ENCODE results near the gene UNC13A.
A peak's percentile ranks its signal among the peaks of the same experiment; 100 is the strongest.
"Not testable (repeated sequence)": the region's sequence is repeated elsewhere in the genome, so short reads cannot be mapped to it uniquely, and the experiment has no call there.

The UNC13A gene

DNA sequence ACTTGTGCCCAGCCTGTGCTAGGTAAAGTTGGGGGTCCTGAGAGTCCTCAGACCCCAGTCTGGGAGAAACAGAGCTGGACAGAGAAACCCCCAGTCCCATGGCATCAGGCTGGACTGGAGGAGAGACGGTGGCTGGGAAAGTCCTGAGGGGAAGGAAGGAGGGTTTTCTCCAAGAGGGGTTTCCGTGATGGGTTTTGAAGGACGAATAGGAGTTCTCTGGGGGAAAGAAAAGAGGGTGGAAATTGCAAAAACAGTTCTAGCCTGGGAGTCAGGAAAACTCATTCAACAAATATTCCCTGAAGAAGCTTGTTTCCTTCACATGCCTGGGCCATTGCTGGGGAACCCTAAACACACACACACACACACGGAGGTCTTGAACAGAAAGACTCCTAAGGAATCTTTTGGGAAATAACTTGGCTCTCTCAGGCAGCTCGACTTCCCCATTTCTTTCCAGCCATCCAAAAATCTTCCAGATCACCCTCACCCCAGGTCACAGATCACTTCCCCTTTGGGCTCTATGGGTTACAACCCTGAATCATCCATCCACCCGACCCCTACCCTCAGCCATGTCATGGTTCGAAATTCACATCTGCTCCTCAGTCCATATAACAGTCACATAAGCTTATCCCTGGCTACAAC, 85.2 kb downstream of the UNC13A start:
- H3K27ac ChIP-seq: peak overlapping the region in 1 of 11 experiments; percentile 6; a peak in 2 of 22 replicates
- no peaks in the 10 kb centered on the region for H3K9me3 ChIP-seq (replicated peaks in 1 of 11)
- no peaks in the 10 kb centered on the region for H4K20me1 ChIP-seq
- no peak overlapping the region for H3K4me3 ChIP-seq
- H3K27me3 ChIP-seq: no peaks in the 10 kb centered on the region
- no peaks in the 10 kb centered on the region for H3K36me3 ChIP-seq
- no peak for TF ChIP-seq Cebpa-rat (IDR thresholded peaks at IDR 0.05)
- H3K4me1 ChIP-seq: peaks cover 34 to 63% (median 49%) of the 10 kb centered on the region in 10 experiments
- peak overlapping the region; percentile 19 to 79 (median 40); a peak in 16 of 22 replicates for H3K4me2 ChIP-seq
- no peak overlapping the region for H3K9ac ChIP-seq

GRCh38 chr19:17602217-17602616, 85.9 kb downstream of the UNC13A start:
- Histone ChIP-seq H4K20me1 (no peaks in the 10 kb centered on the region), H3K27me3 (no peaks in the 10 kb centered on the region), H3K9me3 (replicated peaks in 1 of 11) (no peaks in the 10 kb centered on the region), H3K4me2 (peak overlapping the region; percentile 1 to 79 (median 34); a peak in 14 of 22 replicates), H3K36me3 (no peaks in the 10 kb centered on the region), H3K4me3 (no peak overlapping the region), H3K4me1 (peaks cover 34 to 59% (median 49%) of the 10 kb centered on the region in 10 experiments), H3K9ac (peak overlapping the region in 1 of 11 experiments; percentile 0; a peak in 1 of 22 replicates), H3K27ac (no peak overlapping the region; a peak in 1 of 22 replicates)
- no peak for TF ChIP-seq Cebpa-rat (IDR thresholded peaks at IDR 0.05)

DNA sequence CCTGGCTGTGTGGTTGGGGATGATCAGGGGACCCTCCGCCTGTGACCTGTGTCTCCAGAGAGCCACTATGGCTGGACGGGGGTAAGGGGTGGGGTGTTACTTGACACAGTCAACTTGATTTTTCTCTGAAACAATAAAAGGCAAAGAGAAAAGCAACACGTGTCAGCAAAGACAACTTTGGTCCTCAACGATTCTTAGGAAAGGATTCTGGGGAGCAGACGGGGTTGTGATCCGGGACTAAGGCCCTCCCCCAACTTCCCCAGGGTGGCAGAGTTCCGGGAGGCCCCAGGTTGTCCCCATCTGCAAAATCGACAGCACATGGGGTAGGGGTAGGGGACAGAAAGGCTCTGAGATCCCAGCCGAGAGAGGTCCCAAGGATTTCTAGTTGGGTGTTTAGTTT, 86.5 kb downstream of the UNC13A start:
- Histone ChIP-seq H3K27me3 (no peaks in the 10 kb centered on the region), H3K4me3 (no peak overlapping the region), H3K4me2 (peak overlapping the region in 10 of 11 experiments; percentile 1 to 79 (median 36); a peak in 13 of 22 replicates), H3K9me3 (replicated peaks in 1 of 11) (no peaks in the 10 kb centered on the region), H3K36me3 (no peaks in the 10 kb centered on the region), H3K4me1 (peaks cover 34 to 54% (median 46%) of the 10 kb centered on the region in 10 experiments), H4K20me1 (no peaks in the 10 kb centered on the region), H3K9ac (peak overlapping the region in 1 of 11 experiments; percentile 12; a peak in 1 of 22 replicates), H3K27ac (no peak overlapping the region)
- TF ChIP-seq Cebpa-rat (IDR thresholded peaks at IDR 0.05): no peak

GRCh38 chr19:17599780-17600179, 88.4 kb downstream of the UNC13A start:
- H3K9me3 ChIP-seq (replicated peaks in 1 of 11): no peaks in the 10 kb centered on the region
- H3K4me2 ChIP-seq: no peak overlapping the region
- no peaks in the 10 kb centered on the region for H3K36me3 ChIP-seq
- no peak overlapping the region for H3K27ac ChIP-seq
- no peaks in the 10 kb centered on the region for H4K20me1 ChIP-seq
- H3K4me1 ChIP-seq: peaks cover 31 to 45% (median 37%) of the 10 kb centered on the region in 10 experiments
- TF ChIP-seq Cebpa-rat (IDR thresholded peaks at IDR 0.05): no peak
- H3K4me3 ChIP-seq: no peak overlapping the region
- no peak overlapping the region for H3K9ac ChIP-seq
- no peaks in the 10 kb centered on the region for H3K27me3 ChIP-seq

GRCh38 chr19:17598953-17599352, 89.2 kb downstream of the UNC13A start:
- no peak overlapping the region for H3K9ac ChIP-seq
- no peaks in the 10 kb centered on the region for H4K20me1 ChIP-seq
- no peak overlapping the region for H3K27ac ChIP-seq
- no peaks in the 10 kb centered on the region for H3K9me3 ChIP-seq (replicated peaks in 1 of 11)
- H3K4me1 ChIP-seq: peaks cover 24 to 38% (median 32%) of the 10 kb centered on the region in 10 experiments
- H3K36me3 ChIP-seq: no peaks in the 10 kb centered on the region
- H3K27me3 ChIP-seq: no peaks in the 10 kb centered on the region
- H3K4me3 ChIP-seq: no peak overlapping the region
- TF ChIP-seq Cebpa-rat (IDR thresholded peaks at IDR 0.05): no peak
- peak overlapping the region in 7 of 11 experiments; percentile 1 to 53 (median 37); a peak in 8 of 22 replicates for H3K4me2 ChIP-seq

GRCh38 chr19:17598063-17598462, 90.1 kb downstream of the UNC13A start:
- H3K27ac ChIP-seq; H3K9me3 ChIP-seq (replicated peaks in 1 of 11); H3K27me3 ChIP-seq; H4K20me1 ChIP-seq; H3K36me3 ChIP-seq; H3K4me3 ChIP-seq; H3K9ac ChIP-seq: not testable (repeated sequence)
- Histone ChIP-seq H3K4me1 (peaks cover 15 to 30% (median 24%) of the 10 kb centered on the region in 10 experiments), H3K4me2 (peak overlapping the region in 4 of 11 experiments; percentile 19 to 53 (median 50); a peak in 3 of 22 replicates)

DNA sequence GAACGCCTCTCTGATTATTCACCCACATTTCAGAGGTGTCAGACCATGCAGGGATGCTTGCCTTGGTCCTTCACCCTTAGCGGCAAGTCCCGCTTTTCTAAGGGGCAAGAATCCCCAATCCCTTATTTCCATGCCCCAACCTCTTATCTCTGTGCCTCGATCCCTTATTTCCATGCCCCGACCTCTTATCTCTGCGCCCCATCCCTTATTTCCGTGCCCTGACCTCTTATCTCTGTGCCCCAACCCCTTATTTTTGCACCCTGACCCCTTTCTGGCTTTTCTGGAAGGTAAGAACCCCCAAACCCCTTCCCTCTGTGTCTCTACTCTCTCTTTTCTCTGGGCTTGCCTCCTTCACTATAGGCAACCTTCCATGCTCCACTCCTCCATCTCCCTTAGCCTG, 93.9 kb downstream of the UNC13A start:
- H3K4me1 ChIP-seq: peaks cover 6 to 18% (median 11%) of the 10 kb centered on the region in 10 experiments; a peak in 14 of 20 replicates
- not testable (repeated sequence) for H3K36me3 ChIP-seq; H3K27me3 ChIP-seq; H3K4me3 ChIP-seq; H4K20me1 ChIP-seq; H3K9ac ChIP-seq; H3K4me2 ChIP-seq; H3K9me3 ChIP-seq (replicated peaks in 1 of 11); H3K27ac ChIP-seq

DNA sequence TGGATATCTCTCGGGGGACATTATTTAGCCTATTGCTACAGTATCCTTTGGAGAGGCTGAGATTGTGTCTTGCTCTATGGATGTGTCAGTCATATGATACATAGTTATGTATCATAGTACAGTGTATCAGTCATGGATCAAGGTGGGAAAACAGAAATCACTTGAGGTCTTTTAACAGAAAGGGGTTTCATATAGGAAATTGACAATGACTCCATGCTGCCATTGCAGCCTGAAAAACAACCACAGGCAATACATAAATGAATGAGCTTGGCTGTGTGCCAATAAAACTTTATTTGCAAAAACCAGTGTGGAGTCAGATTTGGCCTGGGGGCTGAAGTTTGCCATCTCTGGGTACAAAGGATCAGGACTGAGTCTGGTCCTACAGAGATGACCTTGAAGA, 97.3 kb downstream of the UNC13A start:
- Histone ChIP-seq H3K4me1 (peaks cover 0 to 9% (median 6%) of the 10 kb centered on the region in 10 experiments; a peak in 7 of 20 replicates), H4K20me1 (no peaks in the 10 kb centered on the region), H3K36me3 (no peaks in the 10 kb centered on the region), H3K9ac (no peak overlapping the region), H3K9me3 (replicated peaks in 1 of 11) (no peaks in the 10 kb centered on the region), H3K4me2 (peak overlapping the region in 3 of 11 experiments; percentile 3 to 17 (median 9); a peak in 4 of 22 replicates), H3K27me3 (no peaks in the 10 kb centered on the region), H3K27ac (no peak overlapping the region), H3K4me3 (no peak overlapping the region)
- TF ChIP-seq Cebpa-rat (IDR thresholded peaks at IDR 0.05): no peak

DNA sequence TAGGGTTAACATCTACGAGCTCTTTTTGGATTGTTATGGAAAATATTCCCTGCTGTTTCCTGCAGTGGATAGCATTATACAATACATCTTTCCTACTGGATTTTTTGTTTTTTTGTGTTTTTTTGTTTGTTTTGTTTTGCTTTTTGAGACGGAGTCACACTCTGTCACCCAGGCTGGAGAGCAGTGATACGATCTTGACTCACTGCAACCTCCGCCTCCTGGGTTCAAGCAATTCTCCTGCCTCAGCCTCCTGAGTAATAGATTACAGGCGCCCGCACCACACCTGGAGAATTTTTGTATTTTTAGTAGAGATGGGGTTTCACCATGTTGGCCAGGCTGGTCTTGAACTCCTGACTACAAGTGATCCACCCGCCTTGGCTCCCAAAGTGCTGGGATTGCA, 102.8 kb downstream of the UNC13A start:
- not testable (repeated sequence) for H3K4me3 ChIP-seq; H3K4me2 ChIP-seq; H3K9ac ChIP-seq; H3K9me3 ChIP-seq (replicated peaks in 1 of 11); H3K27ac ChIP-seq; H3K27me3 ChIP-seq
- peaks cover 3 to 49% (median 40%) of the 10 kb centered on the region in 10 experiments for H3K4me1 ChIP-seq
- peaks cover 19 to 32% (median 27%) of the 10 kb centered on the region in 11 experiments for H3K36me3 ChIP-seq
- peaks cover 19 to 36% (median 28%) of the 10 kb centered on the region in 11 experiments for H4K20me1 ChIP-seq

DNA sequence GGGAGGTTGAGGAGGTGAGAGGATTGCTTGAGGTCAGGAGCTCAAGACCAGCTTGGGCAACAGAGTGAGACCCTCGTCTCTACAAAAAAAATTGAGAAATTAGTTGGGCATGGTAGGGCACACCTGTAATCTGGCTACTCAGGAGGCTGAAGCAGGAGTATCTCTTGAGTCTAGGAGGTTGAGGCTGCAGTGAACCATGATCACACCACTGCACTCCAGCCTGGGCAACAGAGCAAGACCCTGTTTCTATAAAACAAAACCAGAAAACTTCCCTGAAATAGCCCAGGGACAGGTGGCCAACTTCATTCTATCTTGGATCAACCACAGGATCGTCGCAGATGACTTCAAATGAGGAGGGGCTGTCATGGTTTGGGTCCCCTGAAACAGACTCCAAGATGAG, 104.0 kb downstream of the UNC13A start:
- peak overlapping the region in 7 of 11 experiments; percentile 24 to 97 (median 45); a peak in 11 of 22 replicates for H3K4me2 ChIP-seq
- H3K4me1 ChIP-seq: peaks cover 14 to 57% (median 52%) of the 10 kb centered on the region in 10 experiments
- peaks cover 28 to 42% (median 38%) of the 10 kb centered on the region in 11 experiments for H3K36me3 ChIP-seq
- no peaks in the 10 kb centered on the region for H3K27me3 ChIP-seq
- H3K9me3 ChIP-seq (replicated peaks in 1 of 11): no peaks in the 10 kb centered on the region
- no peak overlapping the region for H3K27ac ChIP-seq
- H3K4me3 ChIP-seq: no peak overlapping the region
- peaks cover 31 to 48% (median 40%) of the 10 kb centered on the region in 11 experiments for H4K20me1 ChIP-seq
- no peak overlapping the region for H3K9ac ChIP-seq
- no peak for TF ChIP-seq Cebpa-rat (IDR thresholded peaks at IDR 0.05)

Data from BLaER1 treated with 17β-estradiol and CSF1 and Interleukin-3, amounts not matched to agents 10 nM and 100 nM (cell line).